Fibroblast of peridontal ligament (primary cell): ENCODE data around the gene CCDC13.

ENCODE experiments used
- DNase-seq: peaks from one replicate; pipeline ENCODE4 v3.0.0-alpha.2; 2010; ENCODE audit errors: extremely low read depth

The CCDC13 gene

DNA sequence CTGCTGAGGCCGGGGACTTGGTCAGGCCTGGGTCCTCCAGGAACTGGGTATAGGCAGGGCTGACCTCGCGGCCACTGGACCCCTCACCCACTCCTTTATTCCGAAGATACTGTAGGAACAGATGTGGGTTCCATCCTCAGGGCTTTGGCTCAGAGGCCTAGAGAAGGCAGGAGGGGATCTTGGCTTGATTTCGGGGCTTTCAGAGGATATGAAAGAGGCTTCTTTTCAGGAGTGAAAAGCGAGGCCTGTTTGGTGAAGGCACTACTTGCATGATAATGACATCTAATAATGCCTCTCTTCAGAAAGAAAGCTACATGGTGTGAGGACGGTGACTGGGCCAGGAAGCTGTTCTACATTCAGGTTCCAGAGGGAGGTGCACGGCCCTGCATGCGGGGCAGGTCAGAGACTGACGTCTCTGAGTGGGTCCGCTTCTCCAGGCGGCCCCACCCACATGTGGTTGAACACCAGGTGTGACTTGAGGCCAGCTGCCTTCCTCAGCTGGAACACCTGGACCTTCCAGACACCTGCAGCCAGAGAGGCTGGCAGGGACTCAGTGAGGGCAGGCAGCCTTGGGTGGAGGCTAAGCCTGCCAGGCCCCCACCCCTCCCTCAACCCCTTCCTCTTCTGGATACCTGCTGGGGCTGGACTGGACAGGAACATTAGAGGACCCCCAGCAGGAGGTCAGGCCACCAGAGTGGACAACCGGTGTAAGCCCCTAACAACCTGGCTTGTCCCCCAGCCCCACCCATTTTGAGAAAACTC, 39.4 kb downstream of the CCDC13 start:
- DNase-seq, result no peak

- DNase-seq, result no peak
Observed at GRCh38 chr3:42732829-42733459, 40.1 kb downstream of the CCDC13 start.

- no peak for DNase-seq
Observed at GRCh38 chr3:42732196-42732828, 40.7 kb downstream of the CCDC13 start.

DNA sequence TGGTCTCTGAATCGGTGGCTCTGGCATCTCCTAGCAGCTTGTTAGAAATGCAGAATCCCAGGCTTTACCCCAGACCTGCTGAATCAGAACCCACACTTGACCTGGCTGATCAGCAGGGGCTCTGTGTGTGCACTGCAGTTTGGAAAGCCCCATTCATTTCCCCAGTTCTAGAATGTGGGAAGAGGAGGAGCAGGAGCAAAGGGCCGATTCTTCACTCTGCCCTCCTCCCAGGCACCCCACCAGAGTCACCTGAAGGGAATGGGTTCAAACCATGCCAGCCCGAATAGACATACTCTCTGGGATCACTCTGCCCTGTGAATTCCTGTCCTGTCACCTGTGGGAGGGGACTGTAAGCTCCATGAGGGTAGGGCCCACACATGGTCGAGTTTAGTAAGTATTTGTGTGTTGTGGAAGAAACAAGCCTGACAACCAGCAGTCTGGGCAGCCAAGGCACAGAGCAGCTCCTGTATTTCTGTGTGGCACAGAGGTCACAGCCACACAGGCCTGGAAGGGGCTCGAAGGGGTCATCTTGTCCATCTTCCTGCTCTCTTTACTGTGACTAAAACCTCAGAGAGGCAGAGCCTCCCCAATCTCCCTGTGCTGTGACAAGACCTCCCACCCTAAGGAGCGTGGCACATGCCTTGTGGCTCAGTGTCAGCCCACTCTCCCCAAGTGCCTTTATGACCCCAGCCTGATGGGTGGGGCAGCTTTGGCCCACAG, 41.4 kb downstream of the CCDC13 start:
- no peak for DNase-seq

DNA sequence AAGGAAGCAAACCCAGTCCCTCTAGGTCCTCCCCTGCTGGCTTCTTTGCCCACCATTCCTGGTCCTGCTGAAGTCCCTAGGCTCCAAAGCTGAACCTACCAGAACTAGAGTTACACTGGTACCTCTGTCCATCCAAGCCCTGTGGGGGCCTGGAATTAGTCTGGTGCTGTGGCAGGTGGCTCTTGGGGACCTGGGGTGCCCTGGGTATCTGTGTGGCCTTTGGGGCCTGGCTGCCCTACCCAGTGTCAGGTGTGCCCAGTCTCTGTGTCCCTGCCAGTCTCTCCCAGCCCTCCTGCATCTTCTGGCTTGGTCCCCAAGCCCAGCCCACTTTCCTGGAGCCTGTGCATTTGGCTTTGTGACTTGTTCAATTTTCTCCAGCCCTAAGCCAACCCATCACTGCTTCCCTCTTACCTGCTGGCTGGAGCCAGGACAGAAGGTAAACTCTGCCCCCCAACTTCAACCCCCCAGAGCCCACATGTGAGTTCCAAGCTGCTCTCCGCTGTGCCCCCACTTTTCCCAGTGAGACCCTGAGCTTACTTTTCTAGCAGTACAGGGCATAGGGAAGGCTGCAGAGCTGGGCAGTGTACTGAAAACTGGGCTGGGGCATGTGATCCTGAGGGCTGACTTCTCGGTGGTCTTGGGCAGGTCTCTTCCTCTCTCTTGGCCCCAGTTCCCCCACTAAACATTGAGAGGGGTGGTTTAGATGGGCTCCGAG, 42.2 kb downstream of the CCDC13 start:
- no peak for DNase-seq

- no peak for DNase-seq
Observed at GRCh38 chr3:42730294-42730693, 42.8 kb downstream of the CCDC13 start.

DNA sequence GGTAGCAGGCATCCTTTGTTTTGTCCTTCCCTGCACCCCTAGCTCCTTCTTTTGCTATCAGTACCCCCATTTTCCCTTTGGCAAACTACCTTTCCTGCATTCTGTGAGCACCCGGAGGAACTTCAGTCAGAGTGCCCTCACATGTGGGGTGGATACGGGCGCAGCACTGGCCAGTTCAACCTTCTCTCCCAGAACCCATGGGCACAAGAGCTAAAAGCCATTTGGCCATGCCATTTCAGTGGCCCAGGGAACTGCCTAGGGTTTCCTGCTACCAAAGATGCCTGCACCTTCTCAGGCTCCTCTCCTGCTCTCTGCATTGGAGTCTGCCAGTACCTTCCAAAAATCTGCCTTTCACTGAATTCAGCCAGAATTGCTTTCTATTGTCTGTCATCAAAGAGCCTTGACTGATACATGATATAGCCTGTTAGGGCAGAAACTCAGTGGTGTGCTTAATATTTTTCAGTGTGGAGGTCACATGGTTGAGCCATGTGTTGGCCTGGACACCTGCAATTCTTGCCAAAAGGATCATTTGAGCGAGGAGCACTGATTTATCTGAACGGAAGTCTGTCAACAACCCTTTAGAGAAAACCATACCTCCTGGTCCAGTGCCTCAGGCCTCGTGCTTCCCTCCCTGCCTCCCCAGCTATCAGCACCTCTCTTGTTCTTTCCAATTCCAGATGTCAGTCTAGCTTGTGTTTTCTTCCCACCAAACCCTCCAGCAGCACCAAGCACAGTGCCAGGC, 43.5 kb downstream of the CCDC13 start:
- DNase-seq, result no peak

GRCh38 chr3:42728668-42729364, 44.2 kb downstream of the CCDC13 start:
- no peak for DNase-seq

DNA sequence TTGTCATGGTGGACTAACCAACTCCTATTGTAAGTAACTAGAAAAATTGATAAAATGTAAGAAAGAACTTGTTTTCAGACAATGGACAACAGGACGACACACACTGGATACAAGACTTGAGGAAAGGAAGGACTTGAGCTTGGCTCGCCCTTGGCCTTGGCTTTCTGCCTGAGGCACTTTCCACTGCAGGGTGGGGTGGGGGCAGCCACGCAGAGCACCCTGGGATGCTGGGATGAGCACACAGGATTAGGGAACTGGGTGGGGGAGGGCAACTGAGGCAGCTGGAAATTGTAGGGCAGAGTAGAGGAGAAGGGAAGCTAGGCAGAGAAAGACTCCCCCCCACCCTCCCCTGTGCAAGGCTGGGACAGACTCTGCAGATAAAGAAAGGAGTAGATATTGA, 45.0 kb downstream of the CCDC13 start:
- no peak for DNase-seq

DNA sequence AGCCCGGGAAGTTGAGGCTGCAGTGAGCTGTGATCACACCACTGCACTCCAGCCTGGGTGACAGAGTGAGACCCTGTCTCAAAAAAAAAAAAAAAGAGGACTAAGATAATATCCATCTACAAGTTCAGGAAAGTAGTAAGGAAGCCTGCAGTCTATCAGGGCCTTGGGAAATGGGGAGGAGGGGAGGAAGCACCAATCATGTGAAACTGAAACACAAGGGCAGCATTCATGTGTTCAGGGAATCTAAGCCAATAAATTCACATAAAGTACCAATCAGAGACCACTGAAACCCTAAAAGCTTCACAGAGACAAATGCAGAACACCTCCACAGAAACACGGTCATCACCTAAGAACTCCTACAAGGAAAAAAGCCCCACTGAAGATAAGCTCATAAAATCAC, 47.6 kb downstream of the CCDC13 start:
- DNase-seq, result no peak

DNA sequence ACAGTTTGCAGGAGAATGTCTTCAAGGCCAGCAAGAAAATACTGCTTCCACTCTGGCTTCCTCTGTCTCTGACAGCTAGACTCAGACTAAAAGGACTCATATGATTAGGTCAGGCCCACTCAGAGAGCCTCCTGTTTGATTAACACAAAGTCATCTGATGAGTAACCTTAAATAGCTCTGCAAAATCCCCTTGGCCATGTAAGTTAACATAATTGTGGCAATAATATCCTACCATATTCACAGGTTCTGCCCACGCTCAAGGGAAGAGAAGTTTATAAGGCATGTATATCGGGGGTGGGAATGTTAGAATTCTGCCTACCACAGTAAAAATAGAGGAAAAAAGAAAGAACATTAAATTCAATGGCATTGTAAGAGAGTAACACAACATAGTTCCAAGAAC, 49.8 kb downstream of the CCDC13 start:
- DNase-seq, result no peak
